NCI-H526 treated with DMSO at 0.1 percent for 48 hours (cell line): ENCODE results near the gene DCDC2B.

Experiments used
- DNase-seq: peaks from one replicate; lab custom pipeline; 2025; lab: John Stamatoyannopoulos, UW

DCDC2B gene

DNA sequence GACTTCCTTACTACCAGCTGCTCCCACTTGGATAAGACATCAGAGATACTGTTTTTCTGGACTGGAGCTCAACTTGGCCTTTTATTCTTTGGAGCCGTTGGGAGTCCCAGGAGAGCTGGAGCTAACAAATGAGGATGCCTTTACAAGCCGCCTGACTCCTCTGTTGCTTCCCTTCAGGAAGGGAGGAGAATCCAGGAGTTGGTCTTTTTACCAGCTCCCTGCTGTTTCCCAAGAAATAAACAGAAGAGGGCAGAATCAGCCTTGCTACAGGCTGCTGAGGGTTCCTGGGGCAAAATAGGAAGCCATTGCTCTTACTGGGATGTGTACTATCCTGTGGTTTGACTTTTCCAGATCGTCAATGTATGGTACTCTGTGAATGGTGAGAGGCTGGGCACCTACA is 14.8 kb downstream of the DCDC2B start:
- DNase-seq = no peak

DNA sequence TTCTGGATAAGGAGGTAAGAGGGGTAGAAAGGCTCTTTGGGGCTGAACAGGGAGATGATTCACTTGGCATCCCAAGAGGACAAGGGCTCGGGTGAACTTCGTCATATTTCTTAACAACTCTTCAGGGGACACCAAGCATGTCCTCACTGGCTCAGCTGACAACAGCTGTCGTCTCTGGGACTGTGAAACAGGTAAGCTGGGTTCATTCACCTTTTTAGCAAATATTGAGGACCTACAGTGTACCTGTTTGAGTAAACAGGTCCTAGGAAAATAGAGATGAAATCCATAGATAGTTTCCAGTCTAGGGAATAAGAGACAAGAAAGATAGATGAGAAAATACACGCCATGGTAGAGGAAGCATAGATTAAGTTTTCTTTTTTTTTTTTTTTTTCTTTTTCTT is 15.4 kb downstream of the DCDC2B start:
- no peak for DNase-seq

DNA sequence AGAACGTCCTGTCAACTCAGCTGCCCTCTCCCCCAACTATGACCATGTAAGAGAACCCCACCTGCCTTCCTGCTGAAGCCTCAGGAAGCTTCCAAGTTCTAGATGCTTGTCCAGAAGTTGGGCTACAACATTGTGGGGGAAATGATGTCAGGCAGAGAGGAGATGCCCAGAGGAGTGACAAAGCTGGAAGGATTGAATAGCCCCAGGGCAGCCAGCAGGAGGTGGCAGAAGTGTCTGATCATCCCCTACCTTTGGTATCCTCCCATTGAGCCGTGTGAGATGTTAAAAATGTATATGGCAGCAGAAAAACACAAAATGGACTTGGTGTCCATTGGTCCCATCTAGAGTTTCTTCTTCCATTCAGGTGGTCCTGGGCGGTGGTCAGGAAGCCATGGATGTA is 19.9 kb downstream of the DCDC2B start:
- no peak for DNase-seq

DNA sequence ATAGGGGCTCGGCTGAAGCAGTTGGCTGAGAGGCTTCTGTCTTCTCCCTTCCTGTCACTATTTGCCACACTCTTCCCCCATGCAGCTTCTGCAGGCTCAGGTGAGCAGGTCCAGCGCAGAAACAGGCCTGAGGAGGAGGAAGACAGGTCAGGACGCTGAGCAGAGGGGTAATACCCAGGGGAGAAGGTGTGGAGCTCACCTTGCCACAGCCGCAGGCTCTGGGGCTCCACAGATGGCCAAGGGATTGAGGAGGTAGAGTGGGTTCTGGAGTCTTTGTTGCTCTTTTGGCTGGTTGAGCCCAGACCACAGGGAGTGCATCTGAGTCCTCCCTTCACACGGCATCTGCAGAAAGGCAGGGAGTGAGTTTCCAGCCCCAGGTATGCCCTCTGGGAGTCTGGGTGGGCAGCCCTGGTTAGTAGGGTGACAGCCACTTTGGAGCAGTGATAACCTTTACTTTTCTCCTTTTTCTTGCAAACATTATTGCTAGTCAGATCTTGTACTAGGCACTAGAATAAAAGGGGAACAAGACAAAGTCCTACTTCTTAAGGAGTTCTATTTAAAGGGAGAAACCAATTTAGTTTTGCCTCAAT is 23.0 kb downstream of the DCDC2B start:
- DNase-seq = no peak

DNA sequence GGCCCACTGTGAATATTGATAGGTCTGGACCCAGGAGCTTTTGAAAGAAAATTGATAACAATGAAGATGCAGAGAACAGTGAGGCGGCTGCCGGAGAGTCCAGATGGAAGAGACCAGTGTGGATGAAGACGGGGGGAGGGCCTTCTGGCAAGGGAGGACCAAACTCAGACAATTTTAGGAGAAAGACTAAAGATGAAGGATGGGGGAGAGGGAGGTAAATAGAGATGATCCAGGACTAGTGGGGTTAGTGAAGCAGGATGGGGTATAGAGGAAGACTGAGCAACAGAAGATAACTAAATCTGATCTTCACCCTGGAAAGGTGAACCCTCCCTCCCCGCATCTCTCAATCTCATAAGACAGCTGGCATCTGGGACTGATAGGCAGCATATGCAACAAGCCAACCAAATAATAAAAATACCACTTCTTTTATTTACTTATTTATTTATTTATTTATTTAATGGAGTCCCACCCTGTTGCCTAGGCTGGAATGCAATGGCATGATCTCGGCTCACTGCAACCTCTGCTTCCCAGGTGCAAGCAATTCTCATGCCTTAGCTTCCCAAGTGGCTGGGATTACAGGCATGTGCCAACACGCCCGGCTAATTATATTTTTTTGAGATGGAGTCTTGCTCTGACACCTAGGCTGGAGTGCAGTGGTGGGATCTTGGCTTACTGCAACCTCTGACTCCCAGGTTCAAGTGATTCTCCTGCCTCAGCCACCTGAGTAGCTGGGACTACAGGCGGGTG is 23.8 kb downstream of the DCDC2B start:
- no peak for DNase-seq

GRCh38 chr1:32234792-32235191 is 25.9 kb downstream of the DCDC2B start:
- DNase-seq = peak; percentile 28

- DNase-seq = peak; percentile 25
Measured at GRCh38 chr1:32239337-32239736, 30.4 kb downstream of the DCDC2B start.

- DNase-seq = no peak
Measured at GRCh38 chr1:32239790-32240139, 30.9 kb downstream of the DCDC2B start.

DNA sequence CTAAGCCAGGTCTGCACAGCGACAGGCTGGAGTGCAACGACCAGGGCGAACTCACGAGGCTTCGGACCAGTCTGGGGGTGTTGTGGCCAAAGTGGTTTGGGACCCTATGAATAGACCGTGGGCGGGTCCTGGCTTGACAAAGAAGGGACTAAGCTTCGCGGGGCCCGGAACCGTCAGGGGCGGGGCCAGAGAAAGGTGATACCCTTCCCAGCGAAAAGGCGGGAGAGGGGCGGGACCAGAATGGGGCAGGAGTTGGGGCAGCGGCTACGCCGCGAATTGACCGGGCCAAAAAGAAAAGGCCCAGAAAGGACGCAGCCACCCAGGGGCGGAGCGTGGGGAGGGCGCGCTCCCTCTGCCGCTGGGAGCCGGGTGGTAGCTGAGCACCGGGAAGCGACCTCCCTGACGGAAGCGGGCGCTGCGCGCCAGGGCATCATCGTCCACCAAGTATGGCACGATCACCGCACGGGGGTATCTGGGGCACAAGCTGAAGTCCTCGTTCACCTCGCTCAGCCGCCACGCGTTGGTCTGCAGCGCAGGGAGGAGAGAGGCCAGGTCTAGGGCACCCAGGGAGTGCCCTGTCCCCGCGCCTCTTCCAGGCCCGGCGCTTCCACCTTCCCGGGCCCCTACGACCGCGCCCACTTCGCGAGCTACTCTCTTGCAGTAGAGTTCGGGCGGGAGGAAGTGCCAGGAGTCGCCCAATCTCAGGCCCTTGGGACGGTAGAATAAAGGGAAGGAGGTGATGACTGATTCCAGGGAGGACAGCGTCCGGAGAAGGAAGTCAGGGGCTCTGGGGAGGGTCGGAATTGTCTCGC is 31.5 kb downstream of the DCDC2B start:
- peak; percentile 52 for DNase-seq

DNA sequence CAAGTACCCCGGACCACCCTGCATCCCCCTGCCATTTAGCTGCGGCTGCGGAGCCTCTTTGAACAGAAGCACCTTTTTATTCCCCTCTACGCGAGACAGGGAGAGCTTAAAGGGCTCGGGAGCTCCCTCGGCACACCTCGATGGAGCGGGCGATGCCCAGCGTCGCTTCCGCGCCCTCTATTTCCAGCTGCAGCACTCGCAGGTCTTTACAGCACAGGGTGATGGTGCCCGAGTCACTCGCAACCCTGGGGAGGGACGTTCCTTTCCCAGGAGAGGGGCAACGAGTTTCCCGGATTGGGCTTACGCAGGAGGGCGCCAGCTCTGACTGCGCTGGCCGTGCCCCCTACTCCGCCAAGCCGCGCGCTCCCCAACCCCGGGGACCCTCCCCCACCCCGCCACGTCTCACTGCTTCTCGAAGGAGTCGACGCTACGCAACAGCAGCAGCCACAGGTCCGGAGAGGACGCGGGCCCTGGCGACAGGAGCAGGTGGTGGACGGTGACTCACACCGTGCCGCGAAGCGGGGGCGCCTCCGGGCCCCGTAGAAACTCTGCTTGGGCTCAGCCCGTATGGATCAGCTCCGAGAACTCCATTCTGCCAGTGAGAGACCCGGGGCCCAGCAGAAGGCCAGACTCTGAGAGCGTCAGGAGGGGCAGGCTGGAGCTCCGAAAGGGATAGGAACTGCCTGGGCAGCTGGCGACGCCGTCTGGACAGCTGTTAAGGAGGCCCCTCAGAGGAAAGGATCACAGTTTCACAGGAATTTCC is 32.3 kb downstream of the DCDC2B start:
- peak; percentile 62 for DNase-seq

- no peak for DNase-seq
Measured at GRCh38 chr1:32242341-32242851, 33.5 kb downstream of the DCDC2B start.

GRCh38 chr1:32246888-32247273 is 38.0 kb downstream of the DCDC2B start, which contains the start of gene FAM167B:
FAM167B (plus strand) TSS chr1:32247222; CDS start chr1:32247422, 200 bp downstream.
- DNase-seq = no peak

DNA sequence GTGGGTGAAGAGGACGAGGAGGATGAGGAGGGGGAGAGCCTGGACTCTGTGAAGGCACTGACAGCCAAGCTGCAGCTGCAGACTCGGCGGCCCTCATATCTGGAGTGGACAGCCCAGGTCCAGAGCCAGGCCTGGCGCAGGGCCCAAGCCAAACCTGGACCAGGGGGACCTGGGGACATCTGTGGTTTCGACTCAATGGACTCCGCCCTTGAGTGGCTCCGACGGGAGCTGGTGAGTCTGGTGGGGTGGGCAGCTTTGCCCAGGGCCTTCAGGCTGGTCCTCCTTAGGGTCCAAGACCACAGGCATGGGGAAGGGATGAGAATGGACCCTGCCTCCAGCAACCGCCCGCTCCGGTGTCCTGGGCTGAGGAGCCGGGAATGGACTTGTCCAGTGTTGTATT is 38.6 kb downstream of the DCDC2B start:
- DNase-seq = no peak

DNA sequence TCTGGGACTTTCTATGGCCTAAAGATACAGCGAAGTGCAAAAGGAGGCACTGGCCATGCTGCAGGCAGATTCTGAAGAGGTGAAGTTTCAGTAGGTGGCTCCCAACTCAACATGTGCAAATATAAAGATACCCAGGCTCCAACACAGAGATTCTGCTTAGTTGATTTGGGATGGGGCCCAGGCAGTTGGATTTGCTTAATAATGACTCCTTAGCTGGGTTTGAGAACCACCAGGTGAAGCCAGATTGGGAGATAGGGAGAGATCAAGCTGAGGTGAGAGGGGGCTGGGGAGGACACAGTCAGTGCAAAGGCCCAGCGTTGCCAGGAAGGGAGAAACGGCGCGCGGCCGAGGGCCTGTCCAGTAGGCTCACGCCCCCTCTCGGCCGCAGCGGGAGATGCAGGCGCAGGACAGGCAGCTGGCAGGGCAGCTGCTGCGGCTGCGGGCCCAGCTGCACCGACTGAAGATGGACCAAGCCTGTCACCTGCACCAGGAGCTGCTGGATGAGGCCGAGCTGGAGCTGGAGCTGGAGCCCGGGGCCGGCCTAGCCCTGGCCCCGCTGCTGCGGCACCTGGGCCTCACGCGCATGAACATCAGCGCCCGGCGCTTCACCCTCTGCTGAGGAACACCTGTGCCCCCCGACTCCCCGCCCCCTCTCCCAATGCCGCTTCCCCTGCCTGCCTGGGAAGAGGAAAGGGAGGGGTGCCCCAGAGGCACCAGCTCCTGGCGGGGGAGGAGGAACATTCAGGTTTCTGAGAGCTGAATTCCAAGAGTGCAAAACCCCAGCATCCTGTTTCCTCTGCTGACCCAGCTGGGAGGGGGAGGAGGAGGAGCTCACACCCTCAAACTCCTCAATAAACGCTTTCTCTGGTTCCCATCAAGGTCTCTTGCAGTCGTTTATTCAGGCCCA is 39.3 kb downstream of the DCDC2B start:
- DNase-seq = peak; percentile 73

- no peak for DNase-seq
Measured at GRCh38 chr1:32249831-32250525, 41.1 kb downstream of the DCDC2B start.

DNA sequence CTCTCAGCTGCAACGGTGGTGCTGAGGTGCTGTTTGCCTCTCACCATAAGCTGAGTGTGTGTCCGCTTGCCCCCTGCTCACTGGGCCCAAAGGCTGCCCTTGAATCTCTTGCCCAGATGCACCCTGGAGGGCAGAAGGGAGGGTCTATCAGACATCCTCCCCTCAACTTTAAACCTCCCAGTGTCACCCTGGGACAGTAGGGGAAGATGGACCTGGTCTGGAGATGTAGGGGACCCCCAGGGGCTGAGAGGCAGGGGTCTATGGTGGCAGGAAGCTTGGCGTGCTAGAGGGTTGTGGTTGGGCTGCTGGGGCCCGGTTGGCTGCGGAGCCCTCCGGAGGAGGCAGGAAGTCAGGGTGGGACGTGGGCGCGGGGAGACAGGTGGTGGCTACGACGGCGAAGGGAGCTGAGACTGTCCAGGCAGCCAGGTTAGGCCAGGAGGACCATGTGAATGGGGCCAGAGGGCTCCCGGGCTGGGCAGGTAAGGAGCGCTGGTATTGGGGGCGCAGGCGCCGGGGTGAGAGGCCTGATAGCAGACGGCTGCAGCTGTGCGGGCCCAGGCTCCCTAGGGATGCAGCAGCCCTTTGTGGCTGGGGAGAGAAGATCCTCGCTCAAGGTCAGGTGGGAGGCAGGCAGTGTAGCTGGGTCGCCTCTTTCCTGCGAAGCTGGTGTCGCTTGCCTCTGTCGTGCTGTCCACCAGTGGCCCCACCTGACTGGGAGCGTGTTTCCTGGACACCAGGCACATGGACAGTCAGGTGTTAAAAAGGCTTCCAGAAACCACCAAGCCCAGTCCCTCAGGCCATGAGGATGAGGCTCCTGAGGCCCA is 42.2 kb downstream of the DCDC2B start, which contains the start of gene LCK:
LCK (plus strand) TSS at position 373 of the 824 bp plus-strand sequence. CDS start 23,065 bp downstream, outside the sequence.
- no peak for DNase-seq

DNA sequence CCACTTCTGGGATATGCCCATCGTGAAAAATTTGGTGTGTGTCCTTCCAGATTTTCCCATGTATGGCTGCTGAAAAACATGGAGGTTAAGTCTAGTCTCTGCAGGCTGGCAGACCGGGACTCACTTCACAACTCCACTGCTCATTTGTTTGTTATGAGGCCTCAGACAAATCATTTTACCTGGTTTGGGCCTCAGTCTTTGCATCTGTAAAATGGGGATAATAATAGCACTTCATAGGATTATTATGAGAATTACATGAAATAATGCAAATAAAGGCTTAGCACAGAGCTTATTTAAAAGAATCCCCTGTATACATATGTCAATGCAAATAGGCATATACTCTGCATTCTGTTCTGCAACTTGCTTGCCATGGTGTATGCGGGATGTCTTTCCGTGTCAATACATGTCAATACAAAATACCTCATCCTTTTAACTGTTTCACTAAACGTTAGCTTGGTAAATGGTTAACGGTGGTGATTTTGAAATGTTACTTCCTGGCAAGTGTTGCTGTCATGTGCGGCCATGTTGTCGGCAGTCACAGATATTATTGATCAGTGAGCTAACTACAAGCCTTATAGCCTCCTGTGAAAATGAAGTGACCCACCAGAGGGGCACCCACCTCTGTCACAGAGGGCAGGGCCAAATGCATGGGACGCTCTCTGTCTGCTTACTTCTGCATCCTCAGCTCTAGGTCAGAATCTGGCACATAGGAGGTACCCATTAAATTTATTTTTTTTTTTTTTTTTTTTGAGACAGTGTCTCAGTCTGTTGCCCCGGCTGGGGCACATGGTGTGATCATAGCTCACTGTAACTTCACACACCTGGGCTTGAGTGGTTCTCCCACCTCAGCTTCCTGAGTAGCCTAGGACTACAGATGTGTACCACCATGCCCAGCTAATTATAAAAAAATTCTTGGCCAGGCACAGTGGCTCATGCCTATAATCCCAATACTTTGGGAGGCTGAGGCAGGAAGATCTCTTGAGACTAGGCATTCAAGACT is 46.5 kb downstream of the DCDC2B start:
- DNase-seq = no peak
